ENCODE data around the gene SBK2.
A peak's percentile ranks its signal among the peaks of the same experiment; 100 is the strongest.
"Not testable (repeated sequence)": the region's sequence is repeated elsewhere in the genome, so short reads cannot be mapped to it uniquely, and the experiment has no call there.

SBK2 gene, protein sequence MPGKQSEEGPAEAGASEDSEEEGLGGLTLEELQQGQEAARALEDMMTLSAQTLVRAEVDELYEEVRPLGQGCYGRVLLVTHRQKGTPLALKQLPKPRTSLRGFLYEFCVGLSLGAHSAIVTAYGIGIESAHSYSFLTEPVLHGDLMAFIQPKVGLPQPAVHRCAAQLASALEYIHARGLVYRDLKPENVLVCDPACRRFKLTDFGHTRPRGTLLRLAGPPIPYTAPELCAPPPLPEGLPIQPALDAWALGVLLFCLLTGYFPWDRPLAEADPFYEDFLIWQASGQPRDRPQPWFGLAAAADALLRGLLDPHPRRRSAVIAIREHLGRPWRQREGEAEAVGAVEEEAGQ

DNA sequence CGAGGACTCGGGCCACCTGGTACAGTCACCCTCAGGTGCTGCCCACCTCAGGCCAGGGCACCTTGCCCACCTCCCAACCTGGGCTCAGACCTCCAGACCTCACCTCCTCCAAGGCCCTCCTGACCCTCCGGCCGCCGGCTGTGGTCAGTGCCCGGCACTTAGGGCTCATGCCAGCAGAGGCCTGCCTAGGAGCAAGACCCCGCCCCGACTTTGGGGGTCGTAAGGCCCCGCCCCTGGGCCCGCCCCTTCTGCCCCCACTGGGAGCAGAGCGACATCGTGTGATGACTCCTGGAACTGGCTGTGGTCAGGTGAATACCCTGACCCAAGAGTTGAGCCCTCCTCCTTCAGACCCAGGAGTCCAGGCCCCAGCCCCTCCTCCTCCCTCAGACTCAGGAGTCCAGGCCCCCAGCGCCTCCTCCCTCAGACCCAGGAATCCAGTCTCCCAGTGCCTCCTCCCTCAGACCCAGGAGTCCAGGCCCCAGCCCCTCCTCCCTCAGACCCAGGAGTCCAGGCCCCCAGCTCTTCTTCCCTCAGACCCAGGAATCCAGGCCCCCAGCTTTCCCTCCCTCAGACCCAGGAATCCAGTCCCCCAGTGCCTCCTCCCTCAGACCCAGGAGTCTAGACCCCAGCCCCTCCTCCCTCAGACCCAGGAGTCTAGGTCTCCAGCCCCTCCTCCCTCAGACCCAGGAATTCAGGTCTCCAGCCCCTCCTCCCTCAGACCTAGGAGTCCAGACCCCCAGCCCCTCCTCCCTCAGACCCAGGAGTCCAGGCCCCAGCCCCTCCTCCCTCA, at the start of gene SBK2:
TSS of gene SBK2 (minus strand) at position 183 of the 790 bp plus-strand sequence. CDS start 839 bp downstream, outside the sequence.
- DNase-seq (ENCODE audit: low read depth in 2 of 2): no peak

DNA sequence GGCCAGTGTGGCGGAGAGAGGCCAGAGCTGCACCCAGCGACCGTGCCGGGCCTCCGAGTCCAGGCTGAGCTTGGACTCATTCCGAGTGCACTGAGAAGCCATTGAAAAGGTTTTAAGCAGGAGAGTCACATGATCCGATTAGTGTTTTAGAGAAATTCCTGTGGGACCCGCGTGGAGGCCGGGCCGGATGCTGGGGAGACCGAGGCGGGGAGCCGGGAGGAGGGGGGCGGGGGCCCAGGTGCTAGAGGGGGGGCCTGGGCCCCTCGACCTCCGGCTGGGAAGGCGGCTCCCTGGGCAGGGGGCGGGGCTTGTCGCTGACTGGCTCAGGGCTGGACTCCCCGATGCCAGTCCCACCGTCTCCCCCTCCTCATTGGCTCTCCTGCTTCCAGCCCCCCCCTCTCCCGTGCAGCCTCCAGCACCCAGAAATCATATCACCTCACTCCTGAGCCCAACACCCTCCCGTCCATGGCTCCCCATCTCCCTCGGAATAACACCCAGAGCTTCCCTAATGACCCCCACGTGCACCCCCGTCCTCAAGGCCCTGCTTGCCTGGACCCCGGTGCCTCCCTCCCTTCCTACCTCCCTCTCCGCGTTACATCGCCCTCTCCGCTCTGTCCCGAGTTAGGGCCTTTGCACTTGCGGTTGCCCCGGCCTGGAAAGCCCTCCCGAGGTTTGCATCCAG, 48.9 kb upstream of the SBK2 start:
- DNase-seq (ENCODE audit: low read depth in 2 of 2): peak; percentile 66 to 69

DNA sequence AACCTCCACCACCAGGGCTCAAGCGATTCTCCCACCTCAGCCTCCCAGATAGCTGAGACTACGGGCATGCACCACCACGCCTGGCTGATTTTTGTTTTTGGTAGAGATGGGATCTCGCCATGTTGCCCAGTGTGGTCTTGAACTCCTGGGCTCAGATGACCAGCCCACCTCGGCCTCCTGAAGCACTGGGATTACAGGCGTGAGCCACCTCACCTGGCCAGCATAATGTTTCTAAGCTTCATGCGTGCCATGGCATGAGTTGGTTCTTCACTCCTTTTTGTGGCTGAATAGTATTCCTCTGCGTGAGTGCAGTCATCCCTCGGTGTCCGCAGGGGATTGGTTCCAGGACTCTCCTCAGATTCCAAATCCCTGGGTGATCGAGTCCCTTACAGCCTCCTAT, 47.9 kb upstream of the SBK2 start:
- no peak for DNase-seq (ENCODE audit: low read depth in 2 of 2)

DNA sequence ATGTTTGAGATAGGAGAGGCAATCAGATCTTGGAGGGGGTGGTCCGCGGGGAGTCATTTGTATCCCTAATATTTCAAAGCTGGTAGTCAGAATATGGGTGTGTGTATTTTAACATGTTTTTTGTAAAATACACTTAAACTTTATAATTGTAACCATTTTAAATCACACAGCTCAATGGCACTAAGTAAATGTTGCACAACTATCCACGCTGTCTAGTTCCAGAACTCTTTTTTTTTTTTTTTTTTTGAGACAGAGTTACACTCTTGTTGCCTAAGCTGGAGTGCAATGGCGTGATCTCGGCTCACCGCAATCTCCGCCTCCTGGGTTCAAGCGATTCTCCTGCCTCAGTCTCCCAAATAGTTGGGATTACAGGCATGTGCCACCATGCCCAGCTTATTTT, 47.0 kb upstream of the SBK2 start:
- not testable (repeated sequence) for DNase-seq (ENCODE audit: low read depth in 2 of 2)

DNA sequence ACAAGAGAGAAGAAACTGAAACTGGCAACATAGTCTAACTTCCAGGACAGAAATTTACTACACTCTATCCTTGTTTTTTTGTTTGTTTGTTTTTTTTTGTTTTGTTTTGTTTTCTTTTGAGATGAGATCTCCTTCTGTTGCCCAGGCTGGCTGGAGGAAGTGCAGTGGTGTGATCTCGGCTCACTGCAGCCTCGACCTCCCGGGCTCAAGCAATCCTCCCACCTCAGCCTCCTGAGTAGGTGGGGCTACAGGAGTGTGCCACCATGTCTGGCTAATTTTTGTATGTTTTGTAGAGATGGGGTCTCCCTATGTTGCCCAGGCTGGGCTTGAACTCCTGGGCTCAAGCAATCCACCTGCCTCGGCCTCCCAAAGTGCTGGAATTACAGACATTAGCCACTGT, 45.4 kb upstream of the SBK2 start:
- DNase-seq (ENCODE audit: low read depth in 2 of 2): not testable (repeated sequence)

DNA sequence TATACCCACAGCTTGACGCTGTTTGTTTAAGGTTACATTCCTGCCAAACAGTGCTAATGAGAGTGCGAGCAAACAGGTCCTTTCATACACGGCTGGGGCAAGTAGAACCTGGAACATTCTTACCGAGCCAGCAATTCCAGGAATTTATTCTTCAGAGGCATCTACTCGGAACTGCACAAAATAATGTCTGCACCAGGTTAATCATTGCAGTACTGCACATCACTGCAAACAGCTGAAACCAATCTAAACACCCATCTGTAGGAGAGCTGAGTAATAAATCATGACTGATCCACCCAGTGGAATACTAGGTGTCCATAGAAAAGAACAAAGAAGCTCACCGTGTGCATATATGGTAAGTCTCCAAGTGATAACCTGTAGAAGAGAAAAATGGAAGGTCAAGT, 44.9 kb upstream of the SBK2 start:
- no peak for DNase-seq (ENCODE audit: low read depth in 2 of 2)

DNA sequence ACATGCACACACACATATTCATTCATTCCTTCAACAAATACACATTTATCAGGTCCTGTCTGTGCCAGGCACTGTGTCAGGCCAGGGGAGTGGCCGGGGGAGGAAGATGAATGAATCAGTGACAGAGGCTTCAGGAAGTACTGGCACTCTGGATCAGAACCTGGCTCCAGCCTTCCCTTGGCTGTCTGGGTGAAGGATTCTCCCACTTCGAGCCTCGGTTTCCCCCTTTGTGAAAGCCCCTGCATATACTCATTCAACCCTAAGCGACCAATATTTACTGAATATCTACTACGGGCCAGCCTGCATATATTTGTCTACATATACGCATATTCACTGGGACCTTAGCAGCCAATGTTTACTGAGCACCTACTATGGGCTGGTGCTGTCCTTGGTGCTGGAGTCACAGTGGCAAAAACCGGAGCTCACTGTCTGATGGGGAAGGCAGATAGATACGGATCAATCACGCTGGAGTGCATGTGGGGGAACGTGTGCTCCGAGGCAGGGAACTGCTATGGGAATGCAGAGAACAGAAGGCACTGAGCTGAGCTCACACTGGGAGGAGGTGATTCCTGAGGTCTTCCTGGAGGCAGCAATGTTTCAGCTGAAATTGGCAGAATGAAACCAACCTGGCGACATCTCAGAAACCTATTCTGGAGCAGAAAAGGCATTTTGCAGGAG, 44.4 kb upstream of the SBK2 start:
- DNase-seq (ENCODE audit: low read depth in 2 of 2): no peak

DNA sequence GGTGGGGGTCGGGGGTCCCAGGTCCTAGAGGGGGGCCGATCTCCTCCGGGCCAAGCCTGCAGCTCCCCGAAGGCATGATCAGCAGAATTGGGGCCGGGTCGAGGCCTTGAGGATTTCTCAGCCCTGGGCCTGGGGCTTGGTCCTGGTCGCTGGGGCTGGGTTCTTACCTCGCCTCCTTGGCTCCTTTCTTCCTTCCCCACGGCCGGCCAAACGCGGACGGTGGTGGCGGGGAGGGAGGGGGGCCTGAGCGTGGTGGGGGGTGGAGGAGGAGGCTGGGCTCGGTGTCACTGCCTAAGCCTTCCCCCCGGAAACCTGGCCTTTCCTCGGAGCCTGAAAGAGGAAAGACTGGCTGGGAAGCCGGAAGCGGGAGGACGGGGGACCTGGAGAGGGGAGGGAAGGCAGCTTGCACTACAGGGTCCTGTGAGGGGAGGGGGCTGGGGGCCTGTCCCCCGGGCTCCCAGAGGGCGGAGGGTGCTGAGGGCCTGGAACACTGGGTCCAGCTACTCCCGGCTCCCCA, 43.8 kb upstream of the SBK2 start, which contains the start of gene ZNF579:
TSS of gene ZNF579 (minus strand) at position 221 of the 517 bp plus-strand sequence. CDS start 1,209 bp downstream, outside the sequence.
- peak; percentile 72 to 78 for DNase-seq (ENCODE audit: low read depth in 2 of 2)

DNA sequence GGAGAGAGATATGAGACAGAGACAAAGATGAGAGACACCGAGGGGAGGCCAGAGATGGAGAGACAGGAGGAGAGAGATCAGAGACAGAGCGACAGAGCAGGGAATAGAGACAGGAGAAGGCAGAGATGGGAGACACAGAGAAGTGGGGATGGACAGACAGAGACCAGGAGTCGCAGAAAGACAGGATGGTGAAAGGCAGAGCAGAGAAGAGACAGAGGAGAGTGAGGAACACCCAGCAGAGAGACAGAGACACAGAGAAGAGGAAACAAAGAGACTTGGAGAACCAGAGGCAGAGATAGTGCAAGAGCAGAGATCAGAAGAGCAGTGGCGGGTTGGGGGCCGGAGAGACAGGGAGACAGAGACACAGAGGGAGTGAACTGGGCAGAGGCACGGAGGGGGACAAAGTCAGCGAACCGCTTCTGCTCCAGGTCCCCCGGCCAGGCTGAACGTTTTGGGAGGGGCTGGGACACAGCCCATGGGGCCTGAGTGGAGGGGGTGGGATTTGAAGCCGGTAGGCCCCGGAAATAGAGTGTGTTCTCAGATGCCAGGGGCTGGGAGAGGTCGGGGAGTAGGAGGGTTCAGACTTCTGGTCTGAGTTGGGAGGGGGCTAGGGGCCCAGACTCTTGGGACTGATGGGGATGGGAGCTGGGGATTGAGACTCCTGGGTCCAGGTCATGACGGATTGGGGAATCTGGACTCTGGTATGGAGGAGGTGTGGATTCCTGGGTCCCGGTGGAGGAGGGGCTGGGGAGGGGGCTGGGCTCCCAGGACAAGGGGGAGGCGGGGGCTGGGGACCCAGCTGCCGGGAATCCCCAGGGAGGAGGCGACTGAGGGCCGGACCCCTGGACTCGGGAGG, 43.1 kb upstream of the SBK2 start:
- DNase-seq (ENCODE audit: low read depth in 2 of 2): no peak

DNA sequence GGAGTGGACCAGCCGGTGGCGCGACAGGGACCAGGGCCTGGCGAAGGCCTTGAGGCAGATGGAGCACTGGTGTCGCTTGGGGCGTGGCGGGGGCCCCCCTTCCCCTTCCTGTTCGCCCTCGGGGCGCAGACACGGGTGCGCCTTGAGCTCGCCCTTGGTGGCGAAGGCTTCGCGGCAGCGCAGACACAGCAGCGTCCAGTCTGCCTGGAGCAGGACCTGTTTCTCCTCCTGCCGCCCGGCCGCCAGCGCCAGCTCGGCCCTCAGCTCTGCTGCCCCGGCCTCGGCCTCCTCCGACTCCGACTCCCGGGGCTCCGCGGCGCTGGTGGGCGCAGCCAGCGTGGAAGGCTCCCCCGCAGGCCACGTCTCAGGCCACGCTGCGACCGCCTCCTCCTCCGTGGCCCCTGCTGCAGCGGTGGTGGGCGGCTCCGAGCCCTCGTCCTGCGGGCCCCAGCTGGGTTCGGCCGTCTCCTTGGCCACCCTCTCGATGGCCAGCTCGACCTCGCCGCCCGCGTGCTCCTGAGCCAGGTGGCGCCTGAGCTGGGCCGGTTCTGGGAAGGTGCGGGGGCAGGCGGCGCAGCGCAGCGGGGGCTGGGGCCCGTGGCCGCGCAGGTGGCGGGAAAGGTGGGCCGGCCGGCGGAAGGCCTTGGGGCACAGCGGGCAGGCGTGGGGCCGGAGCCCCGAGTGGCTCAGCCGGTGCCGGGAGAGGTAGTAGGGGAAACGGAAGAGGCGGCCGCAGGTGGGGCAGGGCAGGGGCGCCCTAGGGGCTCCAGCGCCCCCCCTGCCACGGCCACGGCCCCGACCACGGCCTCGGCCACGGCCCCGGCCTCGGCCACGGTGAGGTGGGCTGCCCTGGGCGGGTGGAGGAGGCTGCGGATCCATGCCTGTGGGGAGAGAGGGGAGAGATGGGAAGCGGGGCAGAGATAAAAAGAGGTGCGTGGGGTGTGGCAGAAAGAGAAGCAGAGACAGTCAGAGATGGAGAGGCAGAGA, 42.1 kb upstream of the SBK2 start:
- DNase-seq (ENCODE audit: low read depth in 2 of 2): no peak

DNA sequence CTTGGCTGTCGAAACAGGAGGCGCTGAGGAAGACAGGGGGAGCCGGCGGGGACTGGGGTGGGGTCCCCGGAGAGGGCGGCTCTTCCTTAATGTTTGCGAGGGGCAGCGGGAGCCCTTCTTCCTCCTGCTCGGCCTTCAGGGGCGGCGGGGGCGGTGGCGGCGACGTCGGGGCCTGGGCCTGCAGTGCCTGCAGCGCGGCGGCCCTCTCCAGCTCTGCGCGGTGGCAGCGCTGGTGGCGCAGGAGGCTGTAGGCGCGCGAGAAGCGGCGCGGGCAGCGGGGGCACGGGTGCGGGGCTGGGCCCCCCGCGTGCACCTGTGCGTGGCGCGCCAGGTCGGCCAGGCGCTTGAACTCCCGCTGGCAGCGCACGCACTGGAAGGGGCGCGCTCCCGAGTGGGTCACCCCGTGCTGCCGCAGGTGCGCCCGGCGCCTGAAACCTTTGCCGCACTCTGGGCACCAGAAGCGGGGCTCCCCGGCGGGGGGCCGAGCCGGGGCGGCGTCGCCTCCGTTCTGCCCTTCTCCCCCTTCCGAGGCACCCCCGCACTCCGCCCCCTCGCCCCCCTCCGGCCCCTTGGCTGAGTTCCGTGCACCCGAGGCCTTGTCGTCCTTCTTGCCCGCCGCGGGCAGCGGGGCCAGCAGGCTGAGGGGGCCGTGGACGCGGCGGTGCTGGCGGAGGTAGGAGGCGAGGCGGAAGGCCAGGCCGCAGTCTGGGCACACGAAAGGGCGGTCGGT, 41.3 kb upstream of the SBK2 start:
- DNase-seq (ENCODE audit: low read depth in 2 of 2): no peak

DNA sequence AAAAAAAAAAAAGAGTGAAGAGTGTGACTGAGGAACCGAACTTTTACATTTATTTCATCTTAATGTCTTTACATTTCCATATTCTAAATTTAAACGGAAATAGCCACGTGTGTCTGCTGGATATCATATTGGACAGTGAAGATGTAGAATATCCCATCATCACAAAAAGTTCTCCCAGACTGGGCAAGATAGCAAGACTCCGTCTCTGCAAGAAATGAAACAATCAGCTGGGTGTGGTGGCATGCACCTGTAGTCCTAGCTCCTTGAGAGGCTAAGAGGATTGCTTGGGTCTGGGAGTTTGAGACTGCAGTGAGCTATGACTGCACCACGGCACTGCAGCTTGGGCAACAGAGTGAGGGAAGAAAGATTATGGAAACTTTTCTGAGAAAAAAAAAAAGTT, 39.8 kb upstream of the SBK2 start:
- no peak for DNase-seq (ENCODE audit: low read depth in 2 of 2)

DNA sequence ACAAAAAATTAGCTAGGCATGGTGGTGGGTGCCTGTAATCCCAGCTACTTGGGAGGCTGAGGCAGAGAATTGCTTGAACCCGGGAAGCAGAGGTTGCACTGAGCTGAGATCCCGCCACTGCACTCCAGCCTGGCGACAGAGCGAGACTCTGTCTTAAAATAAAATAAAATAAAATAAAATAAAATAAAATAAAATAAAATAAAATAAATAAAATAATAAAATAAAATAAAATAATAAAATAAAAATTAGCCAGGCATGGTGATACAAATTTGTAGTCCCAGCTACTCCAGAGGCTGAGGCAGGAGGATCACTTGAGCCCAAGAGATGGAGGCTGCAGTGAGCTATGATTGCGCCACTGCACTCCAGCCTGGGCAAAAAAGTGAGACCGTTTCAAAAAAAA, 37.0 kb upstream of the SBK2 start:
- DNase-seq (ENCODE audit: low read depth in 2 of 2): not testable (repeated sequence)

DNA sequence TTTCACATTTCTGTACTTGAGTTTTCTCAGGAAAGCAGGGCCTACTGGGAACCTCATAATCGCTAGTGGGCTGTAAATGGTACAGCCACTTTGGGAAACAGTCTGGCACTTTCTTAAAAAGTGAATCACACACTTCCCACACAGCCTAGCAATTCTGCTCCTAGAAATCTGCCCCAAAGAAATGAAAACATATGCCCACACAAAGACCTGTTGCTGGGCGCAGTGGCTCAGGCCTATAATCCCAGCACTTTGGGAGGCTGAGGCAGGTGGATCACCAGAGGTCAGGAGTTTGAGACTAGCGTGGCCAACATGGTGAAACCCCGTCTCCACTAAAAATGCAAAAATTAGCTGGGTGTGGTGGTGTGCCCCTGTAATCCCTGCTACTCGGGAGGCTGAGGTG, 32.5 kb upstream of the SBK2 start:
- DNase-seq (ENCODE audit: low read depth in 2 of 2): not testable (repeated sequence)

DNA sequence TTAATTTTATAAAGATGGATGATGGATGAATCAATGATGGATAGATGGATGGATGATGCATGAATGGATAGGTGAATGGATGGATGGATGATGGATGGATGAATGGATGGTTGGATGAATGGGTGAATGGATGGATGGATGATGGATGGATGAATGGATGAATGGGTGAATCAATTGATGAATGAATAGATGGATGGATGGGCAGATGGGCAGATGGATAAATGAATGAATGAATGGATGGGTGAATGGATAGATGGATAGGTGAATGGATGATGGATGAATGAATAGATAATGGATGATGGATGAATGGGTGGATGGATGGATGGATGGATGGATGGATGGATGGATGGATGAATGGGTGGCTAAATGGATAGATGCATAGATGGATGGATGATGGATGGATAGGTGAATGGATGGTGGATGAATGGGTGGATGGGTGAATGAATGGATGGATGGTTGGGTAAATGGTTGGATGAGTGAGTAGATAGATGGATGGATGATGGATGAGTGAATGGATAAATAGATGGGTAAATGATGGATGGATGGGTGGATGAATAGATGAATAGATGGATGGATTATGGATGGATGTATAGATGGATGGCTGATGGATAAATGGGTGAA, 30.9 kb upstream of the SBK2 start:
- DNase-seq (ENCODE audit: low read depth in 2 of 2): no peak

DNA sequence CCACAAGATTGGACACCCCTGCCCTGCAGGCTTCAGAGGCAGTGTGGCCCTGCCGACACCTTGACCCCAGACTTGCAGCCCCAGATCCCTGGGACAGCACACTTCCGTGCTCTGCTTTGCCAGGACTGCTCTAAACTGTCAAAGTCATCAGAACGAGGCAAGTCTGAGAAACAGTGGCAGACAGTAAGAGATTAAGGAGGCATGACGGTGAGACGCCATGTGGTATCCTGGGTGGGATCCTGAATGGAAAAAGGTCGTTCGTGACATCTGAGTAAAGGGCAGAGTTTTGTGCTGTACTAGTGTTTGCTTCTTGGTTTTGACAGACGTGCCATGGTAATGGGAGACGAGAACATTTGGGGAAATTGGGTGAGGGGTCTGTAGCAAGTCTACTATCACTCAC, 29.9 kb upstream of the SBK2 start:
- DNase-seq (ENCODE audit: low read depth in 2 of 2): no peak

DNA sequence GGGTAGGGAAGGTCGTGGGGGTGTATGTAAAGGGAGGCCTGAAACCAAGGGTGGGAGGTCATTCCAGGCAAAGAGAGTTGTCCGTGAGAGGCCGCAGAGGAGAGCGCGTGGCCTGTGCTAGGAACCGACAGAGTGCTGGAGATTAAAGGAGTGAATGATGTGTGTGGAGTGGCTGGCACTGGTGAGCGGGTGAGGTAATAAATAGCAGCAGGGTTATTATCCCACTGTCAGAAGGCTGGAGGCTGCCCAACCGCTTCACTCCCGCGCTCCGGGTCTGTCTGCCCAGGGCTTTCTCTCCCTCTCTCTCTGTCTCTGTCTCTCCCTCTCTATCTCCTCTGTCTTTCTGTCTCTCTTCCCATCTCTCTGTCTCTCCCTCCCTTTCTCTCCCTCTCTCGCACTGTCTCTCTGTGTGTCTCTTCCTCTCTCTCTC, 26.3 kb upstream of the SBK2 start:
- no peak for DNase-seq (ENCODE audit: low read depth in 2 of 2)

DNA sequence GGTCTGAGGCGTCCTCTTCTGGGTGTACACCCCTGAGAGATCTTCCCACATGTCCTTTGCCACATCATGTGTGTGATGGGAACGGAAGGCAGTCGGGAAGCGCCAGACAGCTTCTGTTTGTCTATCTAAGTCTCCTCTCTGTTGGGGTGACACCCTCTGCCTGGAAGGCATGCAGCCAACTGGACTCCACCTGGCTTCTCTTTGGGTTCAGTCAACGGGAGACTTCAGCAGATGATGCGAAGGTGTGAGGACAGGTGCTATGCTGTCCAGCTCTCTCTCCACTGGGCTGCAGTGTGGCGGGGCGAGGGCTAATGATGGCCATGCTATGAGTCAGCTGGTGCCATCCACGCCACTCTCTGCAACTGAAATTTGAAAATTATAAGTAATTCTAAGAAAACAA, 22.8 kb upstream of the SBK2 start:
- no peak for DNase-seq (ENCODE audit: low read depth in 2 of 2)
